C4-2B (cell line): ENCODE data around the gene EPSTI1.
A peak's percentile ranks its signal among the peaks of the same experiment; 100 is the strongest.

ENCODE experiments used
- H3K27ac ChIP-seq: fragments of 450-650 bp; 2 replicates; pipeline ENCODE4 v1.5.1; 2017
- CTCF ChIP-seq: fragments of 450-650 bp; conservative IDR thresholded peaks from 2 replicates; pipeline ENCODE4 v1.5.1; 2017; ENCODE audit warnings: mild to moderate bottlenecking
- ZFX ChIP-seq: fragments of 450-650 bp; IDR thresholded peaks from 2 replicates; pipeline ENCODE4 v1.6.1; 2017

The EPSTI1 gene

GRCh38 chr13:42977219-42977659 is 14.8 kb downstream of the EPSTI1 start:
- no peak overlapping the region for H3K27ac ChIP-seq
- TF ChIP-seq ZFX = no peak
- no peak for TF ChIP-seq CTCF

GRCh38 chr13:42976066-42976465 is 16.0 kb downstream of the EPSTI1 start:
- TF ChIP-seq ZFX = no peak
- H3K27ac ChIP-seq = no peak overlapping the region

- no peak for TF ChIP-seq ZFX
- no peak for TF ChIP-seq CTCF
- H3K27ac ChIP-seq = no peak overlapping the region
Observed at GRCh38 chr13:42973581-42973980, 18.5 kb downstream of the EPSTI1 start.

- TF ChIP-seq CTCF (no peak), ZFX (no peak)
- H3K27ac ChIP-seq = no peak overlapping the region
Observed at GRCh38 chr13:42971691-42972347, 20.2 kb downstream of the EPSTI1 start.

- H3K27ac ChIP-seq = no peak overlapping the region
- TF ChIP-seq CTCF = peak; percentile 77
- no peak for TF ChIP-seq ZFX
Observed at GRCh38 chr13:42970824-42971690, 21.0 kb downstream of the EPSTI1 start.

- peak overlapping the region; percentile 19 for H3K27ac ChIP-seq
- TF ChIP-seq ZFX (no peak), CTCF (peak; percentile 80)
Observed at GRCh38 chr13:42969565-42970172, 22.4 kb downstream of the EPSTI1 start.

GRCh38 chr13:42968906-42969305 is 23.1 kb downstream of the EPSTI1 start:
- H3K27ac ChIP-seq = peak overlapping the region; percentile 19
- no peak for TF ChIP-seq ZFX
- TF ChIP-seq CTCF = no peak
